CD4-positive, alpha-beta T cell treated with Interleukin-10 for 1 hour (primary cell): ENCODE results near the gene TMEM17.
"Not testable (repeated sequence)": the region's sequence is repeated elsewhere in the genome, so short reads cannot be mapped to it uniquely, and the experiment has no call there.

Source experiments
- DNase-seq: peaks from one replicate; pipeline ENCODE4 v3.0.0-alpha.2; 2020

The TMEM17 gene, protein sequence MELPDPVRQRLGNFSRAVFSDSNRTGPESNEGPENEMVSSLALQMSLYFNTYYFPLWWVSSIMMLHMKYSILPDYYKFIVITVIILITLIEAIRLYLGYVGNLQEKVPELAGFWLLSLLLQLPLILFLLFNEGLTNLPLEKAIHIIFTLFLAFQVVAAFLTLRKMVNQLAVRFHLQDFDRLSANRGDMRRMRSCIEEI

GRCh38 chr2:62505750-62506420, at the start of gene TMEM17:
Gene TMEM17 (minus strand): TSS chr2:62506195. CDS start chr2:62506129, 66 bp downstream.
- DNase-seq = peak; percentile 21

DNA sequence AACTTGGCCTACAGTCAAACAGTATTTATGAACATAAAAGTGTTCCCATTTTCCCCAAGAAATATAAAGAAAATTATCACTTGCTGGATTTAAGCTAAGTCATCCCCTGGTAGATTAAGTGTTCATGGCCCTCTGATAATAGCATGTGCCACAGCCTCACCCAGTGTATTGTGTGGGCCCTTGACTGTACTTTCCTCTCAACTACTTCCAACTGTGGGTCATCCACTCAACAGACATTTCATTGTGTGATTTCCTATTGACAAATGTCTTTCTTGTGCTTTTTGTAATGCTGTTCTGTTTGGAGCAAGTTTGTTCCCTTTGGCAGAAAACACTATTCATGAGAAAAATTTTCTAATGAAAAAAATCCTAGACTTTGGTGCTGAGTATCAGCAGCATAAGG, 48.4 kb upstream of the TMEM17 start:
- no peak for DNase-seq

DNA sequence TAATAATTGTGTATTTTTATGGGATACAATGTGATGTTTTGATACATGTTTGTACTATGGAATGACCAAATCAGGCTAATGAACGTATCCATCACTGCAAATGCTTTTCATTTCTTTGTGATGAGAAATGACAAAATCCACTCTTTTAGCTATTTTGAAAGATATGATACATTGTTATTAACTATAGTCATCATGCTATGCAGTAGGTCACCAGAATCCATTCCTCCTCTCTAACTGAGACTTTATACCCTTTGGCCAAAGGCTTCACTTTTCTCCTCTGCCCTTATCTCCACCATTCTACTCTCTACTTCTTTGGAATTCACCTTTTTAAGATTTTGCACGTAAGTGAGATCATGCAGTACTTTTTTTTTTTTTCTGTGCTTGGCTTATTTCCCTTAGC, 44.5 kb upstream of the TMEM17 start:
- DNase-seq = no peak

- DNase-seq = no peak
These were observed 41.9 kb upstream of the TMEM17 start for GRCh38 chr2:62547854-62548253.

- DNase-seq = no peak
These were observed 39.3 kb upstream of the TMEM17 start for GRCh38 chr2:62545261-62545660.

- DNase-seq = no peak
These were observed 34.6 kb upstream of the TMEM17 start for GRCh38 chr2:62540408-62541168.

GRCh38 chr2:62539606-62540407, 33.8 kb upstream of the TMEM17 start:
- no peak for DNase-seq

DNA sequence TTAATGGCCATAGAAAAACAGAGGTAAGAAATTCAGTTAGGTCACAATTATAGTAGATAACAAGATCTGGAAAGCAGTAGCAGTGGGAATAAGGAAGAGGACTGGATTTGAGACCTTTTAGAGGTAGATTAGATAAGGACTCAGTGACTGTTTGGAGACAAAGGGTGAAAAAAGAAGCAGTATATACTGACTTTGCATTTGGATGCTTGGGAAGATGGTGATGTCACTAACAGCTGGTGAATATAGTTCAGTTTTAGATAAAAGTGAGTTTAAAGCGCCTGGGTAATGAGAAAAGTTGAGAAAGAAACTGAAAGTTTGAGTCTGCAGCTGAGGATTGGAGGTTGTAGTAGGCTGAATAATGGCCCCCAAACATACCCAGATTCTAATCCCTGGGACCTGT, 32.8 kb upstream of the TMEM17 start:
- DNase-seq = no peak

DNA sequence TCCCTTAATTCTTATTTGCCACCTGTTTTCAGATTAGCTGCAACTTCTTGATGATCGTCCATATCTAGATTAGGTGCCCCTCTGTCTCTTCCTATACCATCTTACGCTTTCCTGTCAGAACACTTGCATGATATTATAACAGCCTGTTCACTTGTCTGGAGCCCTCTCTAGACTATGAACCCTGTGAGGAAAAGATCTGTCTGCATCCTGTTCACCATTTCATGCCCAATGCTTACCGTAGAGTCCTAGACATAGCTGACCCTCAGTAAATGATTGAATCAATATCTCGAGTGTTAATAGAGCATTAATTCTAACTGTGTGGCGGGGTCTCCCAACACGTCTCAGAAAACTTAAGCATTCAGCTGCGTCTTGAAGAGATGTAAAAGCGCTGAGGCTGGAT, 31.8 kb upstream of the TMEM17 start:
- DNase-seq = no peak

DNA sequence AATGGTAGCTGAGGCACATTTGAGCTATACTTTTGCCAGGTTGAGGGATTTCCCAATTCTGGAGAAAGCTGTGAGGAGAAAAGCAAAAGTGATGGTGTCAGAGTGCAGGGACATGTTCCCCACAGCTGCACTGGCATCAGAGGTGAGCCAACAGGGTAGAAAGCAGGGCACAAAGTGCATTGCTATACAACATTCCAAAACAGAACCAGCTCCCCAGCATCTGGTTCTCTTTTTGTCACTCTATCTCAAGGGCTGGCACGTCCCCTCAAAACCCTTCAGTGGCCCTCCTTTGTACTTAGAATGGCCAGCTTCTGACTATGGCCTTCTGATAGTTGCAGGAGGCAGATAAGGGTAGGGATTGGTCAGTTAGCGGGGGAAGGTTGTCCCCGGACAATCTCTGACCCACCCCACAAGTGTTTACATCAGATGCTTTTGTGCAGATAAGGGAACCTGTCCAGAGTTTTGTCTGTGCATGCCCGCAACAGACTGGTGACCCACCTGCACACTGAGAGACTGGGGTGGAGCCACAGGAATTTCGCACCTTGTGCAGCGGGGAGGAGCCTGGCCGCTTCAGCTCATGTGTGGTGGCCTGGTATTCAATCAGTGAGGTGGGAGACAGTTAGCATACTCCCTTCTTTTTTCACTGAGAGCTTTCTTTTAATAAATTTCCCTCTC, 31.0 kb upstream of the TMEM17 start:
- DNase-seq = no peak

- not testable (repeated sequence) for DNase-seq
These were observed 29.5 kb upstream of the TMEM17 start for GRCh38 chr2:62535521-62535920.

GRCh38 chr2:62531594-62531993, 25.6 kb upstream of the TMEM17 start:
- no peak for DNase-seq

DNA sequence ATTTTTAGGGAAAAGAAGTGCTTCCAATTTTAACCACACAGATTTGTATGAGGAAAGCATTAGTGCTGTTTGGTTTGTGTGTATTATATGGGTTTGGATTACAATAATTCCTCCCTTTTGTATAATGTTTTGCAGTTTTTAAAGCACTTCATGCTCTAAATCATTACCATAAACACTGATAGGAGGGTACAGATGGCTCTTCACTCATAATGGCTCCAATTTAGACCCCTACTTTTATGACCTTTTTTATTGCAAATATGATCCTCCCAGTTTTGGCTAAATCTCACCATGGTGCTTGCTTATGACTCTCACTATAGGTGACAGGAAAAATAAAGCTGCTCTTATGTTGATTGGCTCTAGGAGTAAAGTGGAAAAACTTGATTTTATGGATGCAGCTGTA, 23.8 kb upstream of the TMEM17 start:
- no peak for DNase-seq

DNA sequence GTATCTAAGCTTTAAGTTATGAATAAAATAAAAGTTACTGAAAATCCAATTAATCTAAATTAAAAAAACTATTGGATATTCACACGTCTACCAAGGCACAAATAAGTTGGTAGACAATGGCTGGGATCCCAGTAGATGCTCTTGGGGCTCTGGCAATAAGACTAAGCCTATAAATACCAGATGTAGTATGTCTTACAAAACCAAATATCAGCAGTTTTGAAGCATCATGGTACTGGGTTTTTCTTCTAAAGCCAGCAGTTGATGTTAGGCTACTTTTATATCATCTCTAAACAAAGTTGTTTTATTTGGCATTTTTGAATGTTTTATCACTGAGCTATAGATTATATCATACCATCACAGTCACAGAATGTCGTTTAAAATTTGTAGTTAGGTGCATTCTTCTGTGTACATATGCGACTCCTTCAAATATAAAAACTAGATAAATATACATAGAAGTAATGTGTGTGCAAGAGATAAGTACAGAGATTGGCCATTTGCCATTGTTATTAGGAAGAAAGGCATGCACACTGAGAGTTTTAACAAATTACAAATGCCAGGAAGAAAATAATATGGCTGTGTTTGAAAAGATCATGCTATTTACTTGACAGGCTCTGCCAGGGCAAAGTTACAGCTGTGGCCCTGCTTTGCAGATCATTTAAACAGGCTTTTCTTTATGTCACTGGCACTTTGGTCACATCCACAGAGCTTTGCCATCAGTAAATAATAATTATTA, 21.6 kb upstream of the TMEM17 start:
- no peak for DNase-seq

DNA sequence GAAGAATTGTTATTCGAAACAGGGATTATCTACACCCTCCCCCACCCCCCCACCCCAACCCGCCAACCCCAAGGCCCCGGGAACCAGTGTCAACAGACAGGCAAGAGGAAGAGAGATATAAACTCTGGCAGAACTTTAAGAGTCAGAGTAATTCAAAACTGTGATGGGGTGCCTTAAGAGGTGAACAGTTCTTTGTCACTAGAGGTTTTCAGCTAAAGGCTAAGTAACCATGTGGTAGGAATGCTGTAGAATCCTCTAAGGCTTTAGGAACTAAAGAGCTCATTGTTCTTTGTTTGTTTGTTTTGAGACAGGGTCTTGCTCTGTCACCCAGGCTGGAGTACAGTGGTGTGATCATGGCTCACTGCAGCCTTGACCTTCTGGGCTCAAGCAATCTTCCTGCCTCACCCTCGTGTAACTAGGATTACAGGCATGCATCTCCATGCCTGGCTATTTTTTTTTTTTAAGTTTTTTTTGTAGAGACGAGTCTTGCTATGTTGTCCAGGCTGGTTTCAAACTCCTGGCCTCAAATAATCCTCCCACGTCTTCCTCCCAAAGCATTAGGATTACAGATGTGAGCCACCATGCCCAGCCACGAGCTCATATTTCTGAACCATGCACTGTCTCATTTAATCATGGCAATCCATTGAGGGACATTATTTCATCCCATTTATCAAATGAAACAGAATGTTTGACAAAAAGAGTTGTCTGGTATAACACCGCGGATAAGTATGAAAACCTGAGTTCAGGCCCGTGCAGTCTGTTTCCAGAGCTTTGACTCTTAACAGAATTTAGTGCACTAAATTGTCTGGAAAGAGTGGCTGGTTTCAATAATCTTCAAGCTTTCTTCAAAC, 20.8 kb upstream of the TMEM17 start:
- DNase-seq = no peak

DNA sequence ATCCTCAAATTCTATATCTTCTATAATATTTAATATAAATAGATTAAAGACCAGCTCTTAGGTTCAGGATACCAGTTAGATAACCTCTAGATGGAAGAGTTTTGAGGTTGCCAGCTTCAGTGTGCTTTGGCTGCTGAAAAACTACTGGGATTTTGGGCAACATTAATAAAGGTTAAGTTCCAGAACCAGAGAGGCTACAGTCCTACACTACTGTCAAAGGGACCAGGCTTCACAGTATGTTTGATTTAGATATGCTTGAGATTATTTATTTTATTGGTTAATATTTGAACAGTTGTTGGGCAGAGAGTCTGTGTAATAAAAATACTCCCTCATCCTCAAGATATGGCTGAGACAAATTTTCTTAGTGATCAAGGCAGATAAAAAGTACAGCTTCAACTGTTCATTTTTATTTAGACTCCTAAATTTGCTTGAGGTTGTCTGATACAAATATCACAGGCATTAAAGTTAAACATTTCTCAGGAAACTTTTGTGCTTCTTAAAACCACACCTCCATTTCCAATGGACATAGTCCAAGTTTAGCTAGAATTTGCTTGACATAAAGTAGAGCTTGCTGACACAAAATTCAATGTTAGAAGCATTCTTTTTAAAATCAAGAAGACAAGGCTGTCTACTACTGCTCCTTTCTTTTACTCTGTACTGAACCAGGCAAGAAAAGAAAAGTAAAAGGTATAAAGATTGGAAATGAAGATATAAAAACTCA, 19.7 kb upstream of the TMEM17 start:
- no peak for DNase-seq

- no peak for DNase-seq
These were observed 18.4 kb upstream of the TMEM17 start for GRCh38 chr2:62524293-62524941.

GRCh38 chr2:62521061-62521460, 15.1 kb upstream of the TMEM17 start:
- DNase-seq = not testable (repeated sequence)

DNA sequence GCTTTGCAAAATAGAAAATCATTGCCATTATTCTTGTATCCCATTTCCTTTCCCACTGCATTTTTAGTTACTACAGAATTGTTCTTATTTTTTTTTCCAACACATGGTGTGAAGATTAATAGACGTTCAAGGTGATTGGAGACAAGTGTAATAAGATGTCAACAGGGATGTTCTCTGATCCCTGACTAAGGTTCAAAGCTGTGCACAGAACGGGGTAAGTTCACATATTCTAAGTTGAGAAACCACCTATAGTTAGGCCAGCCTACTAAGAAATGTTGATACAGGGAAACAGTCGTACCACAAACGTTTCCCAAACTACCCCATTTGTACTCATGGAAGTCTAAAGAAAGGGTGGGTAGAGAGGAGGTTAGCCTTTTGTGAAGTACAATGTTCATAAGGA, 6.4 kb upstream of the TMEM17 start:
- DNase-seq = no peak

DNA sequence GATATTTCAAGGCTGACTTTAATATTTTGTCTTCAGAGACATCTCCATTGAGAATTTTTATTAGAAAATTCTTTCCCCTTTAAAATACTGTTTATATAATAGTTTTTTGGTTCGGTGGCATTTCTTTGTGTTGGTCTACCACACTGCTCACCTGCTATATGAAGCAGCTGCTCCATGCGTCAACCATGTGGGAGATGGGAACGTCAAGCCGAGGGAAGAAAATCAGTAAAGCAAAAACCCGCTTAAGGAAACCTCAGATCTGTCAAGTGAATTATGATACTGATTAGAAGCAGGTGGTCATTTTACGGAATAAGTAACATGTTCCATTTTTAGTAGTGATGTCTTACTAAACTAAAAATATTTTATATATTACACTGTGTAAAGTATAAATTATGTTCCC, 5.6 kb upstream of the TMEM17 start:
- no peak for DNase-seq
